Adrenal gland (tissue), 12 donors: ENCODE measurements around the gene KCNH6. TPM values are rescaled to one million over a fixed set of nuclear protein-coding genes. Genes with fewer than 3 reads are reported as not detected.
A peak's percentile ranks its signal among the peaks of the same experiment; 100 is the strongest.

ENCODE experiments used
- DNase-seq, 7 donors: peaks; one replicate each; pipeline ENCODE4 v3.0.0-alpha.2; 2019 to 2020
- H3K27ac ChIP-seq, 5 donors: fragments of 200-600 bp; sonication (generic) in 4 of 5; 1 replicate in 3 of 5; 2 replicates in 2 of 5; pipeline versions ENCODE4 v1.5.1 to v1.8.0; 2016 to 2020; ENCODE audit warnings: mild to moderate bottlenecking in 1 of 5
- H3K27me3 ChIP-seq: fragments of 200-600 bp; 2 replicates; pipeline ENCODE4 v1.8.0; 2021
- H3K36me3 ChIP-seq, 2 donors: fragments of 200-600 bp; replicated peaks in 1 of 2; 1 replicate in 1 of 2; 2 replicates in 1 of 2; pipeline versions ENCODE4 v1.5.1 to v1.8.0; 2018 to 2022
- H3K4me1 ChIP-seq, 2 donors: fragments of 200-600 bp; replicated peaks in 1 of 2; 1 replicate in 1 of 2; 2 replicates in 1 of 2; pipeline versions ENCODE4 v1.5.1 to v1.8.0; 2018 to 2021
- H3K4me3 ChIP-seq, 4 donors: fragments of 200-600 bp; sonication (generic) in 3 of 4; one replicate each; pipeline ENCODE4 v1.5.1; 2016 to 2018
- H3K9me3 ChIP-seq, 3 donors: fragments of 200-600 bp; sonication (generic) in 1 of 3; replicated peaks in 1 of 3; 1 replicate in 2 of 3; 2 replicates in 1 of 3; pipeline versions ENCODE4 v1.5.1 to v1.8.0; 2016 to 2021
- POLR2A ChIP-seq, 2 donors: fragments of 450-650 bp; IDR thresholded peaks; one replicate each; pipeline ENCODE4 v1.6.1; 2017; ENCODE audit warnings: antibody characterized with exemption in 2 of 2, mild to moderate bottlenecking in 2 of 2, moderate library complexity in 1 of 2
- WGBS, 4 donors: extraction: QIAGEN DNeasy Blood & Tissue Kit in 2 of 4; methylation state at CpG; one replicate each; pipeline versions ENCODE4 v1.1.5 to v1.1.7; 2013 to 2017; 5-methylcytosine and 5-hydroxymethylcytosine counted together
- intact Hi-C, 2 donors: fragments of 100-400 bp; cut with DNase I; formaldehyde crosslinking; loops; one replicate each; pipeline versions ENCODE4 v1.14.1 to v1.15.0; 2022 to 2023
- polyA plus RNA-seq, 3 donors: library from polyadenylated mRNA; stranded (reverse); fragments of 200-250 nt in 2 of 3; fragments of 350-450 nt in 1 of 3; fragmentation: Illumina TruSeq in 1 of 3; extraction: RNeasy Lipid Tissue Mini Kit (QIAGEN cat#74804) in 1 of 3; gene quantifications; one replicate each; pipeline ENCODE4 v1.2.3, GENCODE V29; 2013 to 2014
- total RNA-seq, 9 donors: library from RNA; depleted of rRNA in 4 of 9; stranded (reverse); fragments of >200 nt in 4 of 9; fragments of 120-200 nt in 1 of 9; fragmentation: NEBNext Ultra II Directional in 1 of 9; extraction: Animal tissue kit (Norgen Biotek cat#: 25700) in 1 of 9; gene quantifications; one replicate each; pipeline versions ENCODE4 v1.1.0 to v1.2.4, GENCODE V29; 2013 to 2023
- TF ChIP-seq, protein P1 (sequence below), 6 experiments: fragments of 450-650 bp in 4 of 6; fragments of 200-600 bp in 2 of 6; sonication (generic) in 1 of 6; IDR thresholded peaks; 1 replicate in 5 of 6; 2 replicates in 1 of 6; pipeline versions ENCODE4 v1.5.1 to v1.8.0; 2016 to 2021; ENCODE audit warnings: antibody characterized with exemption in 6 of 6, mild to moderate bottlenecking in 2 of 6, moderate library complexity in 1 of 6
- donor health status: healthy with polysubstance abuse.
- donor health status: Bipolar disorder and iron deficiency.
- donor health status: DM: yes; HTN: yes; CAD: no.
- donor health status: DM: no; HTN: no; CAD: no.
- donor health status: DM: no; HTN: no; CAD: no.
- donor health status: DM: yes; HTN: yes; CAD: no.

Gene KCNH6
- total and polyA plus RNA-seq, 12 donors, result 0.11 to 0.41 (median 0.32) TPM; not detected in 7

DNA sequence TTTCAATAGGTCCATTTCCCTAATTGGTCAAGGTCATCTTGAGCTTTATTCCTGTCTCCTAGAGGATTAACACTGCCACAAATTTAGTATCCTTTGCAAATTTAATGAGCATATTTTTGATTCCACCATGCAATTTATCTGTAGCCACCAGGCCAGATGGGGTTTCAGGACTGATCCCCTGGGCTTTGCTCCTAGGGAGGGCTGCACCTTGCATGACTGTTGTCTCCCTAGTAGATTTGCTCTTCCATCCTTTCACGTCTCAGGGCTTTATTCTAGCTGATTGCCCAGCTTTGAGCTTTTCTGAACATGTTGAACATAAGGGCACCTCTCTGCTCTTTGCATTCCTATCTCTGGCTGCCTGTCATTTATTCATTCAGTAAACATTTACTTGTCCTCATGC lies 7.7 kb upstream of the KCNH6 start:
- H3K27me3 ChIP-seq, result no peaks in the 10 kb centered on the region
- DNase-seq, result no peak
- 60 to 76% (median 69%) methylated on average over 1 of the region's 1 CpG for WGBS, 4 donors
- H3K36me3 ChIP-seq, result no peaks in the 10 kb centered on the region
- no peak overlapping the region for H3K4me3 ChIP-seq
- no peaks in the 10 kb centered on the region for H3K9me3 ChIP-seq
- no peak overlapping the region for H3K27ac ChIP-seq
- TF ChIP-seq, protein P1, sequence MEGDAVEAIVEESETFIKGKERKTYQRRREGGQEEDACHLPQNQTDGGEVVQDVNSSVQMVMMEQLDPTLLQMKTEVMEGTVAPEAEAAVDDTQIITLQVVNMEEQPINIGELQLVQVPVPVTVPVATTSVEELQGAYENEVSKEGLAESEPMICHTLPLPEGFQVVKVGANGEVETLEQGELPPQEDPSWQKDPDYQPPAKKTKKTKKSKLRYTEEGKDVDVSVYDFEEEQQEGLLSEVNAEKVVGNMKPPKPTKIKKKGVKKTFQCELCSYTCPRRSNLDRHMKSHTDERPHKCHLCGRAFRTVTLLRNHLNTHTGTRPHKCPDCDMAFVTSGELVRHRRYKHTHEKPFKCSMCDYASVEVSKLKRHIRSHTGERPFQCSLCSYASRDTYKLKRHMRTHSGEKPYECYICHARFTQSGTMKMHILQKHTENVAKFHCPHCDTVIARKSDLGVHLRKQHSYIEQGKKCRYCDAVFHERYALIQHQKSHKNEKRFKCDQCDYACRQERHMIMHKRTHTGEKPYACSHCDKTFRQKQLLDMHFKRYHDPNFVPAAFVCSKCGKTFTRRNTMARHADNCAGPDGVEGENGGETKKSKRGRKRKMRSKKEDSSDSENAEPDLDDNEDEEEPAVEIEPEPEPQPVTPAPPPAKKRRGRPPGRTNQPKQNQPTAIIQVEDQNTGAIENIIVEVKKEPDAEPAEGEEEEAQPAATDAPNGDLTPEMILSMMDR (IDR thresholded peaks at IDR 0.05), result no peak
- no peak for TF ChIP-seq POLR2A (IDR thresholded peaks at IDR 0.05)
- no peaks in the 10 kb centered on the region for H3K4me1 ChIP-seq
- intact Hi-C loops, result no loop called here

GRCh38 chr17:63516910-63517824 lies 6.0 kb upstream of the KCNH6 start:
- no peaks in the 10 kb centered on the region for H3K4me1 ChIP-seq
- intact Hi-C loops, result no loop called here
- H3K27ac ChIP-seq, result no peak overlapping the region
- peak in 5 of 7 donors; percentile 23 to 53 (median 38) for DNase-seq
- TF ChIP-seq POLR2A (IDR thresholded peaks at IDR 0.05), result no peak
- TF ChIP-seq, protein P1 (IDR thresholded peaks at IDR 0.05), result no peak
- no peak overlapping the region for H3K4me3 ChIP-seq
- H3K9me3 ChIP-seq, result no peaks in the 10 kb centered on the region
- no peaks in the 10 kb centered on the region for H3K27me3 ChIP-seq
- 45 to 63% (median 55%) methylated on average over 6 of the region's 6 CpGs for WGBS, 4 donors
- no peaks in the 10 kb centered on the region for H3K36me3 ChIP-seq

- no peak overlapping the region for H3K27ac ChIP-seq
- no peaks in the 10 kb centered on the region for H3K4me1 ChIP-seq
- intact Hi-C loops, result no loop called here
- DNase-seq, result no peak
- no peaks in the 10 kb centered on the region for H3K27me3 ChIP-seq
- 74 to 79% (median 76%) methylated on average over 5 to 8 of the region's 8 CpGs for WGBS, 4 donors
- H3K36me3 ChIP-seq, result no peaks in the 10 kb centered on the region
- H3K9me3 ChIP-seq, result no peaks in the 10 kb centered on the region
- no peak for TF ChIP-seq POLR2A (IDR thresholded peaks at IDR 0.05)
- TF ChIP-seq, protein P1 (IDR thresholded peaks at IDR 0.05), result no peak
- H3K4me3 ChIP-seq, result no peak overlapping the region
These were observed 5.2 kb upstream of the KCNH6 start for GRCh38 chr17:63517825-63518534.

DNA sequence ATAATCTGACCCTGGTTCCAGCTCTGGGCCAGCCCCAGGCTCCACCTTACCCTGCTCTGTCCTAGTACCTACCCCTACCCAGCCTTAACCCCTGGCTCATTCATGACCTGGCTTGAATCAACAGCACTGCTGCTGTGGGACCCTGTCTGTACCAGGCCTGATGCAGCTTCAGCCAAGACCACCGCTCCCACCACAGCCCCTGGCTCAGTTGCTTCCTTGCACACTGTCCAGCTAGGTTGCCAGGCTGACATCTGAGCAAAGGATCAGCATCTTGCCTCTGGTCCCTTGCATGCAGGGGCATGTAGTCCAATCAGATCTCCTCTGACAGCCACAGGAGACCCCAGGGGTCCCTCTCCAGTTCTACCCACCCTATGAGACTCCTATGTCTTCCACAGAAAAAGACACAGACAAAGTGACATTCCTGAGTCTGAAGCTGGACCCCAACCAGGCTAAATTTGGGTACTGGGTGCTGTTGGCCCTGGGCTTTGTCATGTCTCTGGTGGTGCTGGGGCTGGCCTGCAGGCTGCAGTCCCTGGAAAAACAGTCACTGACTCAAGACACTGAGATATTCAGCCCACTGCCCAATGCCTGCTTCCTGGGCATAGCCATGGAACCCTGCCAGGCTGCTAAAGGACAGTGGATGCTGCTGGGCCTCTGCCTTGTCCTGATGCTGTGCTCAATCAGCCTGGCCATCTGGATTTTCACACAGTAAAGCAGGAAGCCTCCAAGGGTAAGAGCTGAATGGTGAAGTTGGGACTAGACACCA lies 3.9 kb upstream of the KCNH6 start:
- Histone ChIP-seq H3K36me3 (no peaks in the 10 kb centered on the region), H3K4me1 (no peaks in the 10 kb centered on the region), H3K27me3 (no peaks in the 10 kb centered on the region), H3K27ac (no peak overlapping the region), H3K4me3 (no peak overlapping the region), H3K9me3 (no peaks in the 10 kb centered on the region)
- intact Hi-C loops, result no loop called here
- TF ChIP-seq, protein P1 (IDR thresholded peaks at IDR 0.05), result no peak
- no peak for TF ChIP-seq POLR2A (IDR thresholded peaks at IDR 0.05)
- 76 to 100% (median 88%) methylated on average over 1 of the region's 1 CpG; no CpG with 5 or more reads in 1 of the 4 donors for WGBS, 4 donors
- DNase-seq, result no peak
